HepG2 (cell line): ENCODE results near the gene UBR3. TPM values are rescaled to one million over a fixed set of nuclear protein-coding genes. Genes with fewer than 3 reads are reported as not detected.

Experiments
- ATAC-seq: fragments of 200-7000 bp; cut with Tn5 transposase; 3 replicates; pipeline ENCODE4 v1.9.1; 2020; ENCODE audit warnings: mild to moderate bottlenecking, moderate library complexity
- BruUV-seq: library from RNA; stranded (reverse); fragments of 400-500 nt; replicated peaks from 2 replicates; lab custom pipeline; 2021; lab: Mats Ljungman, UMichigan
- CTCF ChIA-PET: fragments of 300-600 bp; formaldehyde crosslinking; extraction: SDS; loops from one replicate; lab custom pipeline; 2021; ENCODE audit warnings: low total read pairs, inconsistent platforms, low intra/inter-chr PET ratio; lab: Yijun Ruan, JAX
- POLR2A ChIA-PET: fragments of 350-600 bp; sonication (Branson Sonifier 250); formaldehyde crosslinking; loops from one replicate; lab custom pipeline; 2020; ENCODE audit warnings: antibody characterized with exemption, inconsistent platforms; lab: Yijun Ruan, JAX
- DNase-seq: peaks from one replicate; pipeline ENCODE4 v3.0.0-alpha.2; 2015; ENCODE audit warnings: low spot score
- FAIRE-seq: peaks from 3 replicates; lab custom pipeline; 2011; peaks lifted over from hg19 to GRCh38; lab: Jason Lieb, UNC
- H2AFZ ChIP-seq: one replicate; pipeline ENCODE4 v1.6.1; 2011; ENCODE audit warnings: low read length, inconsistent platforms
- H3K27ac ChIP-seq: fragments of 300-600 bp; 3 replicates; pipeline ENCODE4 v1.8.0; 2011; ENCODE audit warnings: mixed run types, mild to moderate bottlenecking, mixed read lengths, low read length, inconsistent platforms; ENCODE audit not compliant: insufficient read depth; ENCODE audit errors: extremely low read length
- H3K27me3 ChIP-seq, 2 experiments: fragments of 200-600 bp in 1 of 2; 2 replicates in 1 of 2; 3 replicates in 1 of 2; pipeline versions ENCODE4 v1.6.0 to v1.8.0; 2011; ENCODE audit warnings: low read length in 2 of 2, mild to moderate bottlenecking in 2 of 2, moderate library complexity in 2 of 2, inconsistent platforms in 1 of 2; ENCODE audit not compliant: insufficient read depth in 2 of 2, control insufficient read depth in 1 of 2
- H3K36me3 ChIP-seq, 2 experiments: fragments of 200-600 bp in 1 of 2; replicated peaks in 1 of 2; 2 replicates in 1 of 2; 3 replicates in 1 of 2; pipeline versions ENCODE4 v1.5.1 to v1.8.0; 2011; ENCODE audit warnings: low read length in 2 of 2, inconsistent platforms in 1 of 2; ENCODE audit not compliant: insufficient read depth in 2 of 2, control insufficient read depth in 1 of 2
- H3K4me1 ChIP-seq: 2 replicates; pipeline ENCODE4 v1.5.1; 2012; ENCODE audit warnings: low read length, inconsistent platforms; ENCODE audit not compliant: insufficient read depth
- H3K4me2 ChIP-seq: 2 replicates; pipeline ENCODE4 v1.6.0; 2011; ENCODE audit warnings: low read depth, low read length, inconsistent platforms
- H3K4me3 ChIP-seq, 3 experiments: fragments of 200-600 bp in 1 of 3; sonication (generic), shearing (Covaris generic) in 1 of 3; replicated peaks in 1 of 3; 2 replicates each; pipeline ENCODE4 v1.5.1; 2011 to 2016; ENCODE audit warnings: low read length in 3 of 3, inconsistent platforms in 2 of 3, low read depth in 2 of 3, mild to moderate bottlenecking in 2 of 3, control low read depth in 1 of 3, mixed read lengths in 1 of 3; ENCODE audit not compliant: insufficient read depth in 1 of 3
- H3K79me2 ChIP-seq: one replicate; pipeline ENCODE4 v1.6.1; 2011; ENCODE audit warnings: low read length, inconsistent platforms; ENCODE audit not compliant: insufficient read depth
- H3K9ac ChIP-seq: 2 replicates; pipeline ENCODE4 v1.6.0; 2011; ENCODE audit warnings: mild to moderate bottlenecking, low read depth, low read length, inconsistent platforms; ENCODE audit not compliant: insufficient read depth
- H3K9me3 ChIP-seq: 2 replicates; pipeline ENCODE4 v1.5.1; 2012; ENCODE audit warnings: mild to moderate bottlenecking, low read length
- H4K20me1 ChIP-seq: 2 replicates; pipeline ENCODE4 v1.6.0; 2011; ENCODE audit warnings: inconsistent platforms, mild to moderate bottlenecking, low read length, moderate library complexity; ENCODE audit not compliant: insufficient read depth
- ATF7 ChIP-seq, 2 experiments: fragments of 450-650 bp in 1 of 2; sonication (generic) in 1 of 2; formaldehyde crosslinking in 1 of 2; IDR thresholded peaks; 2 replicates each; pipeline versions ENCODE4 v1.4.0 to v1.6.1; 2016 to 2020; ENCODE audit warnings: antibody characterized with exemption in 1 of 2, mild to moderate bottlenecking in 1 of 2, missing genetic modification reagents in 1 of 2
- BORCS8-MEF2B ChIP-seq: sonication (generic); formaldehyde crosslinking; IDR thresholded peaks from 2 replicates; pipeline ENCODE4 v1.8.0; 2022; ENCODE audit warnings: mild to moderate bottlenecking, missing genetic modification reagents
- CHCHD3 ChIP-seq: sonication (generic); formaldehyde crosslinking; IDR thresholded peaks from 2 replicates; pipeline ENCODE4 v1.8.0; 2022; ENCODE audit warnings: mild to moderate bottlenecking, missing genetic modification reagents, moderate library complexity
- ELF4 ChIP-seq: sonication (generic); formaldehyde crosslinking; IDR thresholded peaks from 2 replicates; pipeline ENCODE4 v1.5.0; 2020; ENCODE audit warnings: missing genetic modification reagents, mild to moderate bottlenecking, moderate library complexity, borderline replicate concordance
- GRHL1 ChIP-seq: sonication (generic); formaldehyde crosslinking; conservative IDR thresholded peaks from 2 replicates; pipeline ENCODE4 v1.8.0; 2022; ENCODE audit warnings: missing genetic modification reagents
- HDAC6 ChIP-seq: fragments of 200-600 bp; sonication (generic); IDR thresholded peaks from 2 replicates; pipeline ENCODE4 v1.7.0; 2017; ENCODE audit warnings: mild to moderate bottlenecking, antibody characterized with exemption, low read length, low read depth
- HNRNPL ChIP-seq: fragments of 200-400 bp; formaldehyde crosslinking; IDR thresholded peaks from 2 replicates; pipeline ENCODE4 v1.6.1; 2017; ENCODE audit warnings: mild to moderate bottlenecking, low read depth, low read length
- MBD4 ChIP-seq: IDR thresholded peaks from 2 replicates; pipeline ENCODE4 v1.6.1; 2012; ENCODE audit warnings: low read length, inconsistent platforms, borderline replicate concordance
- MEF2D ChIP-seq: sonication (generic); formaldehyde crosslinking; IDR thresholded peaks from 2 replicates; pipeline ENCODE4 v1.5.1; 2020; ENCODE audit warnings: mild to moderate bottlenecking, missing genetic modification reagents
- POGK ChIP-seq: sonication (generic); formaldehyde crosslinking; conservative IDR thresholded peaks from 2 replicates; pipeline ENCODE4 v1.8.0; 2022; ENCODE audit warnings: mild to moderate bottlenecking, moderate library complexity, missing genetic modification reagents
- YEATS4 ChIP-seq: sonication (generic); formaldehyde crosslinking; IDR thresholded peaks from 2 replicates; pipeline ENCODE4 v1.4.0; 2020; ENCODE audit warnings: missing genetic modification reagents, borderline replicate concordance
- ZNF282 ChIP-seq: fragments of 450-650 bp; IDR thresholded peaks from 2 replicates; pipeline ENCODE4 v1.6.1; 2018; ENCODE audit not compliant: partially characterized antibody
- ZNF691 ChIP-seq: sonication (generic); formaldehyde crosslinking; IDR thresholded peaks from 2 replicates; pipeline ENCODE4 v1.4.0; 2020; ENCODE audit warnings: missing genetic modification reagents, low read depth, mild to moderate bottlenecking, borderline replicate concordance
- ZNF839 ChIP-seq: sonication (generic); formaldehyde crosslinking; IDR thresholded peaks from 2 replicates; pipeline ENCODE4 v1.4.0; 2020; ENCODE audit warnings: missing genetic modification reagents, mild to moderate bottlenecking, borderline replicate concordance
- WGBS: methylation state at CpG from one replicate; pipeline ENCODE4 v1.1.6; 2017; ENCODE audit warnings: low lambda C conversion rate; 5-methylcytosine and 5-hydroxymethylcytosine counted together
- in situ Hi-C: cut with HindIII; loops from 2 replicates; pipeline ENCODE4 v1.10.0; 2017; ENCODE audit warnings: low pct_unique_long_range_greater_than_20kb; ENCODE audit not compliant: extremely low pct_ligation_motif_present
- intact Hi-C: fragments of 100-400 bp; cut with micrococcal nuclease; formaldehyde crosslinking; loops from one replicate; pipeline ENCODE4 v1.10.0; 2022; ENCODE audit not compliant: unreplicated experiment
- polyA plus RNA-seq, 8 experiments: library from polyadenylated mRNA; depleted of rRNA in 3 of 8; stranded (reverse) in 7 of 8; unstranded in 1 of 8; fragments of >200 nt; fragmentation: Illumina TruSeq in 4 of 8; extraction: Trizol in 4 of 8; gene quantifications; 2 replicates each; pipeline versions ENCODE4 v1.2.1 to v1.2.3, GENCODE V29; 2011 to 2016; ENCODE audit warnings: low read depth in 4 of 8, missing spikeins in 1 of 8, mixed read lengths in 1 of 8; ENCODE audit not compliant: insufficient read depth in 1 of 8
- total RNA-seq, 5 experiments: library from RNA; depleted of rRNA; stranded (reverse); fragments of >200 nt; fragmentation: Illumina TruSeq; extraction: Trizol; gene quantifications; 2 replicates each; pipeline ENCODE4 v1.2.3, GENCODE V29; 2016; ENCODE audit warnings: low read depth in 1 of 5

The UBR3 gene
- total and polyA plus RNA-seq, 2 of the 13 experiments (the other 11 are each of a cell fraction or from before 2014, with no cell fraction given) = 15.1 to 28.0 TPM

GRCh38 chr2:170029551-170029950, 202.3 kb downstream of the UBR3 start (continued):
- TF ChIP-seq ZNF282 = no peak

- FAIRE-seq (no peak), DNase-seq (no peak), ATAC-seq (no peak)
- Histone ChIP-seq H3K27me3 (no peaks in the 10 kb centered on the region), H3K36me3 (peaks cover 0 to 15% of the 10 kb centered on the region in 2 experiments; a peak in 3 of 5 replicates), H3K4me1 (no peaks in the 10 kb centered on the region), H3K4me2 (no peak overlapping the region), H4K20me1 (no peaks in the 10 kb centered on the region), H3K9ac (no peak overlapping the region), H3K27ac (no peak overlapping the region), H3K4me3 (no peak overlapping the region), H2AFZ (no peak overlapping the region), H3K79me2 (no peaks in the 10 kb centered on the region), H3K9me3 (no peaks in the 10 kb centered on the region)
- no TSS peak for BruUV-seq
- in situ Hi-C loops = no loop called here
- POLR2A ChIA-PET = no interaction called here
- WGBS = 87% methylated on average over 2 of the region's 2 CpGs
- CTCF ChIA-PET = no interaction called here
- TF ChIP-seq HDAC6 (no peak), ATF7 (IDR thresholded peaks at IDR 0.05) (no peak), ATF7 (CRISPR knock-in tag; IDR thresholded peaks at IDR 0.05) (no peak), CHCHD3 (CRISPR knock-in tag) (no peak), ELF4 (CRISPR knock-in tag) (no peak), MBD4 (no peak), YEATS4 (CRISPR knock-in tag) (no peak), ZNF691 (CRISPR knock-in tag) (no peak), HNRNPL (no peak), GRHL1 (no peak), ZNF839 (no peak), MEF2D (CRISPR knock-in tag) (no peak), BORCS8-MEF2B (CRISPR knock-in tag) (no peak), POGK (CRISPR knock-in tag) (no peak)
- intact Hi-C loops = no loop called here
Measured at GRCh38 chr2:170030040-170030439, 202.8 kb downstream of the UBR3 start.
